Sigmoid colon (tissue), 7 donors: ENCODE measurements around the gene LSR. TPM values are rescaled to one million over a fixed set of nuclear protein-coding genes. Genes with fewer than 3 reads are reported as not detected.

Experiments
- DNase-seq: peaks from one replicate; pipeline ENCODE4 v3.0.0-alpha.2; 2019
- H3K27ac ChIP-seq, 4 donors: fragments of 200-600 bp; sonication (generic); one replicate each; pipeline ENCODE4 v1.5.1; 2016 to 2019; ENCODE audit warnings: mild to moderate bottlenecking in 1 of 4
- H3K27me3 ChIP-seq, 3 donors: fragments of 200-600 bp; sonication (generic); one replicate each; pipeline ENCODE4 v1.5.1; 2019; ENCODE audit warnings: mild to moderate bottlenecking in 1 of 3
- H3K36me3 ChIP-seq, 4 donors: fragments of 200-600 bp; sonication (generic); one replicate each; pipeline ENCODE4 v1.5.1; 2016 to 2019
- H3K4me1 ChIP-seq, 4 donors: fragments of 200-600 bp; sonication (generic); one replicate each; pipeline ENCODE4 v1.5.1; 2017 to 2019
- H3K4me3 ChIP-seq, 4 donors: fragments of 200-600 bp; sonication (generic); one replicate each; pipeline ENCODE4 v1.5.1; 2017 to 2019; ENCODE audit warnings: mild to moderate bottlenecking in 2 of 4, moderate library complexity in 1 of 4
- H3K9me3 ChIP-seq, 4 donors: fragments of 200-600 bp in 3 of 4; sonication (generic) in 3 of 4; one replicate each; pipeline versions ENCODE4 v1.5.1 to v1.6.1; 2013 to 2019
- EP300 ChIP-seq, 4 donors: sonication (generic); formaldehyde crosslinking; IDR thresholded peaks; one replicate each; pipeline ENCODE4 v1.6.1; 2017; ENCODE audit warnings: antibody characterized with exemption in 4 of 4
- POLR2A ChIP-seq, 2 donors: fragments of 450-650 bp; IDR thresholded peaks; one replicate each; pipeline ENCODE4 v1.6.1; 2016; ENCODE audit warnings: antibody characterized with exemption in 2 of 2, mild to moderate bottlenecking in 2 of 2, moderate library complexity in 2 of 2
- POLR2AphosphoS5 ChIP-seq, 4 donors: sonication (generic); formaldehyde crosslinking; IDR thresholded peaks; one replicate each; pipeline ENCODE4 v1.6.1; 2017; ENCODE audit warnings: antibody characterized with exemption in 4 of 4
- WGBS, 2 donors: extraction: QIAGEN DNeasy Blood & Tissue Kit; methylation state at CpG; one replicate each; pipeline ENCODE4 v1.1.7; 2013; 5-methylcytosine and 5-hydroxymethylcytosine counted together
- intact Hi-C: fragments of 100-400 bp; cut with DNase I; formaldehyde crosslinking; loops from one replicate; pipeline ENCODE4 v1.15.1; 2023
- polyA plus RNA-seq, 3 donors: library from polyadenylated mRNA; stranded (reverse); fragments of 200-250 nt; gene quantifications; one replicate each; pipeline ENCODE4 v1.2.3, GENCODE V29; 2013
- total RNA-seq, 4 donors: library from RNA; depleted of rRNA; stranded (reverse); fragments of >200 nt; gene quantifications; one replicate each; pipeline ENCODE4 v1.1.0, GENCODE V29; 2016
- TF ChIP-seq, protein P1 (sequence below), 4 experiments: fragments of 450-650 bp in 3 of 4; fragments of 200-600 bp in 1 of 4; IDR thresholded peaks; one replicate each; pipeline ENCODE4 v1.5.1; 2016 to 2019; ENCODE audit warnings: antibody characterized with exemption in 4 of 4, mild to moderate bottlenecking in 3 of 4, moderate library complexity in 2 of 4
- donor health status: healthy with polysubstance abuse.
- donor health status: Bipolar disorder and iron deficiency.
- donor health status: healthy.

Gene LSR, protein sequence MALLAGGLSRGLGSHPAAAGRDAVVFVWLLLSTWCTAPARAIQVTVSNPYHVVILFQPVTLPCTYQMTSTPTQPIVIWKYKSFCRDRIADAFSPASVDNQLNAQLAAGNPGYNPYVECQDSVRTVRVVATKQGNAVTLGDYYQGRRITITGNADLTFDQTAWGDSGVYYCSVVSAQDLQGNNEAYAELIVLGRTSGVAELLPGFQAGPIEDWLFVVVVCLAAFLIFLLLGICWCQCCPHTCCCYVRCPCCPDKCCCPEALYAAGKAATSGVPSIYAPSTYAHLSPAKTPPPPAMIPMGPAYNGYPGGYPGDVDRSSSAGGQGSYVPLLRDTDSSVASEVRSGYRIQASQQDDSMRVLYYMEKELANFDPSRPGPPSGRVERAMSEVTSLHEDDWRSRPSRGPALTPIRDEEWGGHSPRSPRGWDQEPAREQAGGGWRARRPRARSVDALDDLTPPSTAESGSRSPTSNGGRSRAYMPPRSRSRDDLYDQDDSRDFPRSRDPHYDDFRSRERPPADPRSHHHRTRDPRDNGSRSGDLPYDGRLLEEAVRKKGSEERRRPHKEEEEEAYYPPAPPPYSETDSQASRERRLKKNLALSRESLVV
- total RNA-seq (1 to 10 TPM in 3 of 4 donors, under 1 TPM in 1; 0.68 to 3.6 (median 2.3) TPM), polyA plus RNA-seq (100 to 1,000 TPM in 1 of 3 donors, 10 to 100 TPM in 2; 51.8 to 218 (median 61.9) TPM)

DNA sequence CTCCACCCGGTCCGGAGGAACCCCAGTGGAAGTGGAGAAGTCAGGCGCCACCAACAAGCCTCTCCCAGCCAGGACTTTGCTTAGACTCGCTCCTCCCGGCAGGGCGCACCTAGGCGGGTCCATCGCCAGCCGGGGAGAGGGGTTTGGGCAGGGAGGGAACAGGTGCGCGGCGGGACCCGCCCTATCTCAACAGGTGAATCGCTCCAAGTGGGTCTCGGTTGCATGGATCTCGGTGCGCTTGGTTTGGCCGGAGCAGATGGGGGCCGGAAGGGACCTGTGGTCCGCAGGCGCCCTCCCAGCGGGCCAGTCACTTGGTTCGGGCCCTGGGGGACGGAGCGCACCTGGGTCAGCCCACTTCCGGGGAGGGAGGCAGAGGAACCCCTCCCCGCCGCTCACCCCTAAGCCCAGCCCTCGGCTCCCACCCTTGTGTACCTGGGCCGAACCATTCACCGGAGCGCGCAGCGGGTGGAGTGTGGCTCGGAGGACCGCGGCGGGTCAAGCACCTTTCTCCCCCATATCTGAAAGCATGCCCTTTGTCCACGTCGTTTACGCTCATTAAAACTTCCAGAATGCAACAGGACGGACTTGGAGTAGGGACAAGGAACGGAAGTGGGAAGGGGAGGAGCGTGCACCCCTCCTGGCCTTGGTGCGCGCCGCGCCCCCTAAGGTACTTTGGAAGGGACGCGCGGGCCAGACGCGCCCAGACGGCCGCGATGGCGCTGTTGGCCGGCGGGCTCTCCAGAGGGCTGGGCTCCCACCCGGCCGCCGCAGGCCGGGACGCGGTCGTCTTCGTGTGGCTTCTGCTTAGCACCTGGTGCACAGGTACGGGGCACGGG lies at the start of gene LSR:
Gene LSR, plus strand, starts transcription at position 693 of the 836 bp plus-strand sequence. Its CDS starts 21 bp downstream, at position 714.
- 1% methylated on average over 69 of the region's 69 CpGs for WGBS, 2 donors
- TF ChIP-seq, protein P1, sequence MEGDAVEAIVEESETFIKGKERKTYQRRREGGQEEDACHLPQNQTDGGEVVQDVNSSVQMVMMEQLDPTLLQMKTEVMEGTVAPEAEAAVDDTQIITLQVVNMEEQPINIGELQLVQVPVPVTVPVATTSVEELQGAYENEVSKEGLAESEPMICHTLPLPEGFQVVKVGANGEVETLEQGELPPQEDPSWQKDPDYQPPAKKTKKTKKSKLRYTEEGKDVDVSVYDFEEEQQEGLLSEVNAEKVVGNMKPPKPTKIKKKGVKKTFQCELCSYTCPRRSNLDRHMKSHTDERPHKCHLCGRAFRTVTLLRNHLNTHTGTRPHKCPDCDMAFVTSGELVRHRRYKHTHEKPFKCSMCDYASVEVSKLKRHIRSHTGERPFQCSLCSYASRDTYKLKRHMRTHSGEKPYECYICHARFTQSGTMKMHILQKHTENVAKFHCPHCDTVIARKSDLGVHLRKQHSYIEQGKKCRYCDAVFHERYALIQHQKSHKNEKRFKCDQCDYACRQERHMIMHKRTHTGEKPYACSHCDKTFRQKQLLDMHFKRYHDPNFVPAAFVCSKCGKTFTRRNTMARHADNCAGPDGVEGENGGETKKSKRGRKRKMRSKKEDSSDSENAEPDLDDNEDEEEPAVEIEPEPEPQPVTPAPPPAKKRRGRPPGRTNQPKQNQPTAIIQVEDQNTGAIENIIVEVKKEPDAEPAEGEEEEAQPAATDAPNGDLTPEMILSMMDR (IDR thresholded peaks at IDR 0.05): no peak
- TF ChIP-seq EP300 (IDR thresholded peaks at IDR 0.05): no peak
- peak in 1 of 4 donors; percentile 39 for TF ChIP-seq POLR2AphosphoS5 (IDR thresholded peaks at IDR 0.05)
- TF ChIP-seq POLR2A (IDR thresholded peaks at IDR 0.05): peak in 1 of 2 donors; percentile 50
- Histone ChIP-seq H3K4me3 (peak within 1 kb of the TSS; percentile 6 to 39 (median 37)), H3K27me3 (peaks cover 17 to 83% (median 38%) of the 10 kb centered on the region in 3 donors), H3K9me3 (no peaks in the 10 kb centered on the region), H3K4me1 (peaks cover 0 to 18% (median 7%) of the 10 kb centered on the region in 4 donors), H3K27ac (peak within 1 kb of the TSS in 3 of 4 donors; percentile 1 to 68 (median 66)), H3K36me3 (no peaks in the 10 kb centered on the region)
- DNase-seq: no peak
- intact Hi-C loops: no loop called here

DNA sequence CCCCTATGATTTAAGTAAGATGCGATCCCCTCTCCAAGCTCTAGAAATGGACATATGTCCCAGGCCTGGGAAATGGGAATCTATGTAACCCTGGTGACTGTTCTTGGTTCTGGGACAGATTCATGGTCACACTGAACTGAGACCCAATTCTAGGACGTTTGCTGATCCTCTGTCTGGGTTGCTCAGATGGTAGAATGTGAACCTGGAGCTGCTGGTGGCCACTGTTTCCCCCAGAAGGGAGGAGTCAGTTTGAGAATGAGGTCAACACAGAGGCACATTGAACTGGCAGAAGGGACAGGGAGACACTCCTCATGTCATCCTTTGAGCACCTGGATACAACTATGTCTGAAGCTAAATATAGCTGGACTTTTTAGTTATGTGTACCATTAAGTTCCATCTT lies 49.3 kb upstream of the LSR start:
- Histone ChIP-seq H3K36me3 (no peaks in the 10 kb centered on the region), H3K27ac (no peak overlapping the region), H3K27me3 (peaks cover 0 to 14% (median 4%) of the 10 kb centered on the region in 3 donors), H3K9me3 (no peaks in the 10 kb centered on the region), H3K4me1 (no peaks in the 10 kb centered on the region), H3K4me3 (no peak overlapping the region)
- intact Hi-C loops: no loop called here
- 62 to 68% methylated on average over 2 of the region's 2 CpGs for WGBS, 2 donors
- TF ChIP-seq, protein P1 (IDR thresholded peaks at IDR 0.05): no peak
- TF ChIP-seq POLR2AphosphoS5 (IDR thresholded peaks at IDR 0.05) (no peak), POLR2A (IDR thresholded peaks at IDR 0.05) (no peak), EP300 (IDR thresholded peaks at IDR 0.05) (no peak)
- DNase-seq: no peak

DNA sequence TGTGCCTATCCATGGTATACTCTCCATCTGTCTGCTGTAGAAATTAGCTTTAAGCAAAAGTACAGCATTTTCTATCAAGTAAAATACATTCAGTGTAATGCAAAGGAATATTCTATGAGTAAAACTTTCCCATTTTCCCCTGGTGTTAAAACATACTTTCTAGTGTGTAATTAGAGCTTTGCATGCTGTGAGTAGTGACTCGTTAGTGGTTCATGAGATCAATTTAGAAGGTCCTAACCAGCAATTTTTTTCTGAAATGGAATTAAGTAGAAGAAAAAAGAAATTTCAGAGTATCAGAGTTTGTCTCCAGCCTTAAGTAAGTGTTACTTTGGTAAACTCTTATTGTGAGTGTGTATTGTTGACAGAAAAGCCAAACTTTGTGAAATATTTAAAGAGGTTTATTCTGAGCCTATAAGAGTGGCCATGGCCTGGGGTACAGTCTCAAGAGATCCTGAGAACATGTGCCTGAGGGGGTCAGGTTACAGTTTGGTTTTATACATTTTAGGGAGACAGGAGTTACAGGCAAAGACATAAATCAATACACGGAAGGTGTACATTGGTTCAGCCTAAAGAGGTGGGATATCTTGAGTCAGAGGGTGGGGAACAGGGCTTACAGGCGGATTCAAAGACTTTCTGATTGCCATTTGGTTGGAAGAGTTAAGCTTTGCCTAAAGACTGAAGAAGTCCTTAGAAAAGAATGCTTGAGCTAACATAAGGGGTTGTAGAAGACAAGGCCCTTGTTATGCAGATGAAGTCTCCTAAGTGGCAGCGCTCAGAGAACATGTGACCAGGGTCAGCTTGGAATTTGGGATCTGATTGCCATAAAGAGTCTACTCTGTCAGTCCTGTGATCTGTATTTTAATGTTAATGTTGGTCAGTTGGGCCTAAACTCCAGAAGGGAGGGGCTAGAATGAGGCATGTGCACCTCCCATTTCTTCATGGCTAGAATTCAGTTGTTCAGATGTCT lies 45.8 kb upstream of the LSR start:
- TF ChIP-seq EP300 (IDR thresholded peaks at IDR 0.05): no peak
- TF ChIP-seq, protein P1 (IDR thresholded peaks at IDR 0.05): no peak
- no peak for TF ChIP-seq POLR2AphosphoS5 (IDR thresholded peaks at IDR 0.05)
- TF ChIP-seq POLR2A (IDR thresholded peaks at IDR 0.05): no peak
- Histone ChIP-seq H3K4me1 (no peaks in the 10 kb centered on the region), H3K36me3 (no peaks in the 10 kb centered on the region), H3K27ac (no peak overlapping the region), H3K9me3 (no peaks in the 10 kb centered on the region), H3K27me3 (peaks cover 0 to 5% (median 4%) of the 10 kb centered on the region in 3 donors), H3K4me3 (no peak overlapping the region)
- intact Hi-C loops: no loop called here
- DNase-seq: no peak
- 85 to 93% methylated on average over 4 of the region's 4 CpGs for WGBS, 2 donors
